Effector memory CD8-positive, alpha-beta T cell (primary cell): ENCODE measurements around the gene CYFIP1.

Experiments used
- ATAC-seq: fragments of 150-1000 bp; cut with Tn5 transposase; replicated peaks from 2 replicates; pipeline ENCODE4 v1.10.0; 2021; ENCODE audit warnings: mild to moderate bottlenecking, moderate library complexity
- DNase-seq, 3 experiments: peaks; one replicate each; pipeline ENCODE4 v3.0.0; 2021
- H3K27ac Mint-ChIP-seq, 2 donors: one replicate each; pipeline ENCODE4 v1.8.0; 2022; ENCODE audit warnings: mild to moderate bottlenecking in 2 of 2, mixed read lengths in 2 of 2, moderate library complexity in 2 of 2
- H3K27me3 Mint-ChIP-seq, 2 donors: one replicate each; pipeline ENCODE4 v1.8.0; 2022; ENCODE audit warnings: mixed read lengths in 2 of 2
- H3K36me3 Mint-ChIP-seq: one replicate; pipeline ENCODE4 v1.8.0; 2022; ENCODE audit warnings: mild to moderate bottlenecking, moderate library complexity, mixed read lengths; ENCODE audit not compliant: insufficient read depth
- H3K4me1 Mint-ChIP-seq, 2 donors: one replicate each; pipeline ENCODE4 v1.8.0; 2022; ENCODE audit warnings: low read depth in 2 of 2, mixed read lengths in 2 of 2
- H3K4me3 Mint-ChIP-seq, 2 donors: one replicate each; pipeline ENCODE4 v1.8.0; 2022; ENCODE audit warnings: mild to moderate bottlenecking in 2 of 2, mixed read lengths in 2 of 2, moderate library complexity in 2 of 2
- H3K9me3 Mint-ChIP-seq, 2 donors: one replicate each; pipeline ENCODE4 v1.8.0; 2022; ENCODE audit warnings: mixed read lengths in 2 of 2

The CYFIP1 gene

GRCh38 chr15:22838292-22839042 is 141.7 kb downstream of the CYFIP1 start, which contains the start of gene NIPA2:
Gene NIPA2, plus strand, starts transcription at chr15:22838666. Its CDS starts 13,066 bp downstream, at chr15:22851732.
- DNase-seq (peak; percentile 98 to 100 (median 99)), ATAC-seq (peak; percentile 93)
- Mint-ChIP-seq H3K27ac (peak within 1 kb of the TSS; percentile 90 to 96), H3K4me3 (peak within 1 kb of the TSS; percentile 93 to 95), H3K36me3 (peaks cover 28% of the 10 kb centered on the region), H3K27me3 (no peaks in the 10 kb centered on the region), H3K4me1 (peaks cover 22 to 30% of the 10 kb centered on the region in 2 donors), H3K9me3 (no peaks in the 10 kb centered on the region)

- Mint-ChIP-seq H3K27me3 (no peaks in the 10 kb centered on the region), H3K9me3 (no peaks in the 10 kb centered on the region), H3K27ac (no peak overlapping the region), H3K4me3 (no peak overlapping the region), H3K4me1 (no peaks in the 10 kb centered on the region), H3K36me3 (no peaks in the 10 kb centered on the region)
- no peak for ATAC-seq
- no peak for DNase-seq
Observed at GRCh38 chr15:22831473-22831872, 148.7 kb downstream of the CYFIP1 start.

- Mint-ChIP-seq H3K27ac (no peak overlapping the region), H3K9me3 (no peaks in the 10 kb centered on the region), H3K4me1 (no peaks in the 10 kb centered on the region), H3K4me3 (no peak overlapping the region), H3K36me3 (peaks cover 16% of the 10 kb centered on the region), H3K27me3 (no peaks in the 10 kb centered on the region)
- ATAC-seq = no peak
- no peak for DNase-seq
Observed at GRCh38 chr15:22827125-22827524, 153.0 kb downstream of the CYFIP1 start.

- Mint-ChIP-seq H3K4me1 (no peaks in the 10 kb centered on the region), H3K27me3 (no peaks in the 10 kb centered on the region), H3K9me3 (no peaks in the 10 kb centered on the region), H3K36me3 (peaks cover 30% of the 10 kb centered on the region), H3K4me3 (no peak overlapping the region), H3K27ac (no peak overlapping the region)
- ATAC-seq (no peak), DNase-seq (no peak)
Observed at GRCh38 chr15:22823495-22824128, 156.6 kb downstream of the CYFIP1 start.

GRCh38 chr15:22819651-22820050 is 160.5 kb downstream of the CYFIP1 start:
- ATAC-seq (no peak), DNase-seq (no peak)
- Mint-ChIP-seq H3K4me1 (peaks cover 0 to 2% of the 10 kb centered on the region in 2 donors), H3K36me3 (peaks cover 33% of the 10 kb centered on the region), H3K9me3 (no peaks in the 10 kb centered on the region), H3K4me3 (no peak overlapping the region), H3K27me3 (no peaks in the 10 kb centered on the region), H3K27ac (peak overlapping the region in 1 of 2 donors; percentile 65)
